Activated T-cell treated with anti-CD3 and anti-CD28 coated beads for 4 hours (primary cell): ENCODE results near the gene NR2C2AP.
"Not testable (repeated sequence)": the region's sequence is repeated elsewhere in the genome, so short reads cannot be mapped to it uniquely, and the experiment has no call there.

Experiments
- DNase-seq: peaks from one replicate; pipeline ENCODE4 v3.0.0-alpha.2; 2020

The NR2C2AP gene, protein sequence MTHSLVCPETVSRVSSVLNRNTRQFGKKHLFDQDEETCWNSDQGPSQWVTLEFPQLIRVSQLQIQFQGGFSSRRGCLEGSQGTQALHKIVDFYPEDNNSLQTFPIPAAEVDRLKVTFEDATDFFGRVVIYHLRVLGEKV

DNA sequence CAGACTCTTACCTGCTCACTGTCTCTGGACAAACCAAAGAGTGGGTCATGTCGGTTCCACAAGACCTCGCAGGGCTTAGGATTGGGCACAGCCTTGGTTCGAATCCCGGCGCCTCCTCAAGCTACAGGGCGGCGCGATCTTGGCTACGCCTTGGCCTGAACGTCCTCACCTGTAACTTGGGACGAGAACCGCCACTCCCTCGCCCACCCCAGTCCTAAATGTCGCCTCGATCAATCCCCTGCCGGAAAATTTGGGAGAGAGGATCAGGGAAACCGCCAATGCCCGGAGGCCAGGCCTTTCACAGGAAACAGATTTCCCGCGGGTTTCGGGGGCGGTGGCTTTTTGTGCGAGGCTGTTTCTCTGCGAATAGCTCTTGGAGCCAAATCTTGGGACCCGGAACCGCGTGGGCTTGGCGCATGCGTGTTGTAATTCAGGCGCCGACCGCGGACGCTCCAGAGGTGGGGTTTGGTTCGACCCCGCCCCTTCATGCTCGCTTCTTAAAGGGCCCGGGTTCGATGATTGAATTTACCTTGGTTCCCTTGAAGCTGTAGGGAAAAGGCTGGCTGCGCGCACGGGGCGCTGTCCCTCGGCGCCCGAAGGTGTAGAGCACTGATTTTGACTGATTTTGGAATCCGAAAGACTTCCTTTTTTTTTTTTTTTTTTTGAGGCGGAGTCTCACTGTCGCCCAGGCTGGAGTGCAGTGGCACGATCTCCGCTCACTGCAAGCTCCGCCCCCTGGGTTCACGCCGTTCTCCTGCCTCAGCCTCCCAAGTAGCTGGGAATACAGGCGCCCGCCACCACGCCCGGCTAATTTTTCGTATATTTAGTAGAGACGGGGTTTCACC, at the start of gene NR2C2AP:
Gene NR2C2AP, minus strand, starts transcription at position 403 of the 845 bp plus-strand sequence. Its CDS starts 354 bp downstream, at position 49.
- DNase-seq: peak; percentile 89

DNA sequence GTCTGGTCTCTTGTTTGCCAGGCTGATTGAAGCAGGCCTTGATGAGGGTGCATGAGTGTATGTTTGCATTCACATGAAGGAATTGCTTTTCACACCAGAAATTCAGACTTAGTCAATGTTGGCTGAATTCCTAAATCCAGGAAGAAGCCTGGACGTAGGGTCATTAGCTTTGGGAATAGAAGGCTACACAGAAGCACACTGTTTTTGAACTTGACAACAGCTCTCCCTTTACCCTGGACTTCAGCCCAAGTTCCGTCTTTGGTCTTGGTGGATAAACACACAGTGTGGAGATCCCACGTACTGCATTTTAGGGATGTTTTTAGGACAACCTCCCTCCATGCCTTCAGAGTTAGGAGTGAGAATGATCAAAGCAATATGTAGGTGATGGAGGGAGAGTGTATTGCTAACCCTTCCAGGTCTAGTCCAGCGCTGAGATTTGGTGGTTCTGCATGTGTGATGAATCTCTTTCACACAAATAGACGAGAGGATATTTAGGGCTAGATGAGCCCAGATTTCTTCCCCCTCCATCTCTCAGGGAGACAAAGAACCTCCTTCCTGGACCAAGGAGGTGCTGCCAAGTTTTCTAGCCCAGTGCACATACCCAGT, 47.1 kb upstream of the NR2C2AP start:
- no peak for DNase-seq

DNA sequence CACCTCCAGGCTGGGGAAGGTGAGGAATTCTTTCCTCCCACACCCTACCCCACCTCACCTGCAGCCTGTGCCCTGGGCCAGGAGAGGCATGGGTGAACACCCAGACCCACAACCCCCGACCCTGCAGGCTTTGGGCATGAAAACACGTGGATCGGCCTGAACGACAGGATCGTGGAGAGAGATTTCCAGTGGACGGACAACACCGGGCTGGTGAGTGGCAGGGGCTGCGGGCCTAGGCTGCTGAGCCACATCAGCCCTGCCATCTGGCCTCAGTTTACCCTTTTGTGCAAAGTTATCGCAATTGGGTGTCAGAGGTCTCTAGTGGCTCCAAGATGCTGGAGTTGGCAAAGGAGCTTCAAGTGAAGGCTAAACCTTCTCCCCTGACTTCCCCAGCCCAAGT, 37.3 kb upstream of the NR2C2AP start:
- no peak for DNase-seq

DNA sequence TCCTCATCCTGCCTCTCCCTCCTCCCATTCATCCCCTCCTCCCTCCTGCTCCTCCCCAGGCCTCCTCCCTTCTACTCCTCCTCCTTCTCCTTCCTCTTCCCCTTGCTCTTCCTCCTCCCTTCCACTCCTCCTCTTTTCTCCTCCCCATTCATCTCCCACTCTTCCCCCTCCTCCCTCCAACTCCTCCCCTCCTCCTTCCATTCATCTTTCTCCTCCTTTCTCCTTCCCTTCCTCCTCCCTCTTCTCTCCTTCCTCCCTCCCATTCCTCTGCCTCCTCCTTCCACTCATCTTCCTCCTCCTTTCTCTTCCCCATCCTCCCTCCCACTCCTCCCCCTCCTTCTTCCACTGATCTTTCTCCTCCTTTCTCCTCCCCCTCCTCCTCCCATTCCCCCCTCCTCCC, 36.5 kb upstream of the NR2C2AP start:
- DNase-seq: no peak

DNA sequence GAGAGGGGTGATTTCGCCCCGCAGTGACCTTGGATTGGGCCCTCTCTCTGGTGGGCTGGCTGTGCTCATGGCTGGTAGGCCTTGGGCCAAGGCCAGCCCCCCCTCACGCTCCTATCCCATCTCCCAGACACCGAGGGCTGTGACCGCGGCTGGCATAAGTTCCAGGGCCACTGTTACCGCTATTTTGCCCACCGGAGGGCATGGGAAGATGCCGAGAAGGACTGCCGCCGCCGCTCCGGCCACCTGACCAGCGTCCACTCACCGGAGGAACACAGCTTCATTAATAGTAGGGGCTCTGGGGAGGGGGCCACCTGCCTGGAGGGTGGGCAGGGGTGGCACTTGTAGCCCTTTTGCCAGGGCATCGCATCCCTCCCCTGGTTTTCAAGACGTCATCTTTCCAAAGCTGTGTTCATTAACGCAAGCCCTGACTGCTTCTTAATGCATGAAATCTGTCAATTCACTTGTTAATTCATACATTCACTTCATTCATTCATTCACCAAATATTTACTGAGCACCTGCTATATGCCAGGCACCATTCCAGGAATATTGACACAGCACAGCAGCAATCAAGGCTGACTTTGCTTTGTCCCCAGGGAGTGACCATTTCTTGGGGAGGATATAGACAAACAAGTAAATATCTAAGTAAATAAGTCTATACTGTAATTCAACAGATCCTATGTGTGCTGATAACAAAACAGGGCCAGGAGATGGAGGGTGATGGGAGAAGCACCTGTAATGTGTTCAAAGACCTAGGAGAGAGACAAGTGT, 35.1 kb upstream of the NR2C2AP start:
- no peak for DNase-seq

DNA sequence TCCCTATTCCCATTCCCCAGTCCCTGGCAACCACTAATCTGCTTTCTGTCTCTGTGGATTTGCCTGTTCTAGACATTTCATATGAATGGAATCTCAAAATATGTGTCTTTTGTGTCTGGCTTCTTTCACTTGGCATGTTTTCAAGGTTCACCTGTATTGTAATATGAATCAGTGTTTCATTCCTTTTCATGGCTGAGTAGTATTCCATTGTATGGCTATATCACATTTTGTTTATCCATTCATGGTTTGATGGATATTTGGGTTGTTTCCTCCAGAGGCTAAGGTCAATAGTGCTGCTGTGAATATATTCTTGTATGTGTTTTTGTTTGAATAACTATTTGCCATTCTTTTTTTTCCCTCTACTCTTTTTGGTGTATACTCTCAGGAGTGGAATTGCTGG, 33.0 kb upstream of the NR2C2AP start:
- no peak for DNase-seq

DNA sequence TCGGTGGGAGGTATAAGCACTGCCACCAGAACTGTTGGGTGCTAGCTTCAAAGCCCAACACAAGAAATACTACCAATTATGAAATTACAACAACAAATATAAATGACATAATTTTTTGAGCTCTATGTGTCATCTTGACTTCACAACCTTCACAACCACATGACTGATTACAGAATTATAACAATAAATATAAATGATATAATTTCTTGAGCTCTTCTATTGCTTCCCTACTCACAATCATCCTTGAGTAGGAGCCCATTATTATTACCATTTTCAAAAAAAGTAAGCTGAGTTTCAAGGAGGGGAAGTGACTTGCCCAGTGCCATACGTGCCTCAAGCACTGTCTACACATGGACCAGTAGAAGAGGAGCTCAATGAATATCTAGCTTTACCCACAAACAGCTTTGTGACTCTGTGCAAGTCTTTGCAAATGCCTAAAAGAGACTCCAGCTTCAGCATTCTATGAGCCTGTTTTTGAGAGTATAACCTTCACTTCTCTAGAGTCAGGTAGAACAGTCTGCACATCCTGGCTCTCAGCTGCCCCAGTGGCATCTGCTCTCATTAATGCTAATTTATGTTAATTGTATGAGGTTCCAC, 31.1 kb upstream of the NR2C2AP start:
- no peak for DNase-seq

DNA sequence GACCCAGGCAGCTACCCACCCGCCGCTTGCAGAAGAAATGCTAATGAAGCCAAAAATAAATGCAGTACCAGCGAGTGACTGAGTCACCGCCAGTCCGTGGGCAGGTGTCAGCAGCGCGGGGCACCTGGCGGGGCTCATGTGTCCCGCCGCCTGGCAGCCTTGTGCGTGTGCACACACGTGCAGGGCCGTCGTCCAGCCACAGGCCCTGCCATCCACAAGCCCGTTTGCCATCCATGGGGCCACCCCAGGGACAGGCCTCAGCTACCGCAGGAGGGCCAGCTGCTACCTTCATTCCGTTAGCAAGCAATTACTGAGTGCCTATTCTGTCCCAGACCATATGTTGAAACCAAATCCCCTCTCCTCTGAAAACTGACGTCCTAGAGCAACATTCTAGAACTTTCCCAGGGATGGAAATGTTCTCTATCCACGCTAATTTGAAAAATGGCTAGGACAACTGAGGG, 29.1 kb upstream of the NR2C2AP start:
- DNase-seq: no peak

DNA sequence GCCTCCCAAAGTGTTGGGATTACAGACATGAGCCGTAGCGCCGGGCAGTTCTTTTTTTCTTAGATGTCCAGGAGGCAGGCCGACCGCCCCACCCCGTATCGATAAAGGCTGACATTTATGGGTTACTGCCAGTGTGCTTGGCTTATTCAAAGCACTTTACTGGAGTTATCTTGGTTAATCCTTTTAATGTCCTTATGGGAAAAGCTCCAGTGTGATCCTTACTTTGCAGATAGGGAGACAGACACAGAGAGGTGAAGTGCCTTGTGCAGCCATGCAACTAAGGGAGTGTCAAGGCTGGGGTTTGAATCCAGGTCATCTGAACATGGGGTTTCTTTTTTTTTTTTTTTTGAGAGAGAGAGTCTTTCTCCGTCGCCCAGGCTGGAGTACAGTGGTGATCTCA, 27.8 kb upstream of the NR2C2AP start:
- no peak for DNase-seq

DNA sequence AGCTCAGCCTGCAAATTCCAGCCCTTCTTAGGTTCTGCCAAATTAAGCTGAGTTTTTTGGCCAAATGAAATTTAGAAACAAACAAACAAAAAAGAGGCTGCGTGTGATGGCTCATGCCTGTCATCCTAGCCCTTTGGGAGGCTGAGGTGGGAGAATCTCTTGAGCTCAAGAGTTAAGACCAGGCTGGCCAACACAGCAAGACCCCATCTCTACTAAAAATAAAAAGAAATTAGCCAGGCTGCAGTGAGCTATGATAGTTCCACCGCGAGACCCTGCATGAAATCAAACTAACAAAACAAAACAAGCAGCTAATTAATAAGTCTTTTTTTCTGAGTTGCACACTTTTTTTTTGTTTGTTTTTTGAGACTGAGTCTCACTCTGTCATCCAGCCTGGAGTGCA, 26.5 kb upstream of the NR2C2AP start:
- no peak for DNase-seq

DNA sequence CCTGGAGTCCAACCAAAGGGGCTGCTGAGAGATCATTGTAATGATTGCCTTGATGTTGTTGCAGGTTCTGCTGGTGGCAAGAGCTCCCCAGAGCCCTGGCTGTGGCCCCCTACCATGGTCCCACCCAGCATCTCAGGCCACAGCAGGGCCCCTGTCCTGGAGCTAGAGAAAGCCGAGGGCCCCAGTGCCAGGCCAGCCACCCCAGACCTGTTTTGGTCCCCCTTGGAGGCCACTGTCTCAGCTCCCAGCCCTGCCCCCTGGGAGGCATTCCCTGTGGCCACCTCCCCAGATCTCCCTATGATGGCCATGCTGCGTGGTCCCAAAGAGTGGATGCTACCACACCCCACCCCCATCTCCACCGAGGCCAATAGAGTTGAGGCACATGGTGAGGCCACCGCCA, 24.0 kb upstream of the NR2C2AP start:
- DNase-seq: no peak

DNA sequence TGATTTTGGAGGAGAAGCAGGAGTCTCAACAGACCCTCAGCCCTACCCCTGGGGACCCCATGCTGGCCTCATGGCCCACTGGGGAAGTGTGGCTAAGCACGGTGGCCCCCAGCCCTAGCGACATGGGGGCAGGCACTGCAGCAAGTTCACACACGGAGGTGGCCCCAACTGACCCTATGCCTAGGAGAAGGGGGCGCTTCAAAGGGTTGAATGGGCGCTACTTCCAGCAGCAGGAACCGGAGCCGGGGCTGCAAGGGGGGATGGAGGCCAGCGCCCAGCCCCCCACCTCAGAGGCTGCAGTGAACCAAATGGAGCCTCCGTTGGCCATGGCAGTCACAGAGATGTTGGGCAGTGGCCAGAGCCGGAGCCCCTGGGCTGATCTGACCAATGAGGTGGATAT, 23.4 kb upstream of the NR2C2AP start:
- DNase-seq: no peak

DNA sequence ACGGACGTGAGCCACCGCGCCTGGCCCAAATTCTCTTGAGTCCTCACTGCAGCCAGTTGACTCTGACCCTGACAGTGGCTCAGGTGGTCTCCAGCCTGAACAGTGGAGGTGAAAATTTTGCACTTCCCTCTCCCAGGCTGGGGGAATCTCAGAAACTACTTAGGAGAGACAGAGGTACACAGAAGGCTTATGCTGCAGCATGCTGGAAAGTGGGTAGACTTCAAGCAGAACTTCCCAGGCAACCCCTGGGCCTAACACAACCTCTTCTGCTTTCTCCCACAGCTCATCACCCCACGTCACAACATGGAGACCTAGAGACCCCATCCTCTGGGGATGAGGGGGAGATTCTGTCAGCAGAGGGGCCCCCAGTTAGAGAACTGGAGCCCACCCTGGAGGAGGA, 23.0 kb upstream of the NR2C2AP start:
- DNase-seq: no peak

DNA sequence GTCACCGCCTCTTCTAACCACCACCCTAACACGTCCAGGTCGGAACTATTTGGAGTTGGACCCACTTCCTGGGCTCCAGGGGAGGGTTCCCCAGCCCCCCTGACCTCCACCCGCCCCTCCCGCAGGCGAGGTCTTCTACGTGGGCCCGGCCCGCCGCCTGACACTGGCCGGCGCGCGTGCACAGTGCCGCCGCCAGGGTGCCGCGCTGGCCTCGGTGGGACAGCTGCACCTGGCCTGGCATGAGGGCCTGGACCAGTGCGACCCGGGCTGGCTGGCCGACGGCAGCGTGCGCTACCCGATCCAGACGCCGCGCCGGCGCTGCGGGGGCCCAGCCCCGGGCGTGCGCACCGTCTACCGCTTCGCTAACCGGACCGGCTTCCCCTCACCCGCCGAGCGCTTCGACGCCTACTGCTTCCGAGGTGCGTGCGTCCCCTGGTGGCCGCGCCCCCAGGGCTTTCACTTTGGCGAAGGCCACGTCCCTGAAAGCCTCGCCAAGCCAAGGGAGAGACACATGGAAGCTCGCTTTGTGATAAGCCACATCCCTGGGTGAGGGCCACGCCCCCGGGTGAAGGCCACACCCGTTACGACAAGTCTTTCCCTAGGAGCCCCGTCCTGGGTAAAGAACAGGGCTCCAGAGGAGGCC, 21.8 kb upstream of the NR2C2AP start:
- peak; percentile 70 for DNase-seq

DNA sequence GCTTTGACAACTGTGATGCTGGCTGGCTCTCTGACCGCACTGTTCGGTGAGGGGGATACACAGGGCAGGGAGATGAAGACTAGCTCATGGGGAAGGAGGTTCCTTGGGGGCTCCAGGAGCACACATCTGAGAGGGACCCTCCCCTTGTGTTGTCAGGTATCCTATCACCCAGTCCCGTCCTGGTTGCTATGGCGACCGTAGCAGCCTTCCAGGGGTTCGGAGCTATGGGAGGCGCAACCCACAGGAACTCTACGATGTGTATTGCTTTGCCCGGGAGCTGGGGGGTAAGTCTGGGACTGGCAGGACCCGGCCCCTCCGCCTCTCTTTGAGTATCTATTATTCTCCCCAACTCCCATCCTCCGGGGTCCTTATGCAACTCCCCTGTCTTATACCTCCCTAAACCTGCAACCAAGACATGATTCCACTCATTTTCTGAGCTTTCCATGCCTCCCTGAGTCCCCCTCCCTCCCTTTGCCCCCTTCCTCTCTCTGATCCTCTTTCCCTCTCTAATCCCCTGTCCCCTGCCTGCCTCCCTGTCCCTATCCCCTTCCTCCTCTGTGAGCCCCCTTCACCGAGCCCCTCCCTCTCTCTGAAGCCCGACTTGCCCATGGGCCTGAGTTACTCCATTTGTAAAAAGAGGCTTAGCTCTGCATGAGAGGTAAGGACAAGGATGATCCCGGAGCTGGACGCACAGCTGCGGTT, 21.1 kb upstream of the NR2C2AP start:
- DNase-seq: no peak

DNA sequence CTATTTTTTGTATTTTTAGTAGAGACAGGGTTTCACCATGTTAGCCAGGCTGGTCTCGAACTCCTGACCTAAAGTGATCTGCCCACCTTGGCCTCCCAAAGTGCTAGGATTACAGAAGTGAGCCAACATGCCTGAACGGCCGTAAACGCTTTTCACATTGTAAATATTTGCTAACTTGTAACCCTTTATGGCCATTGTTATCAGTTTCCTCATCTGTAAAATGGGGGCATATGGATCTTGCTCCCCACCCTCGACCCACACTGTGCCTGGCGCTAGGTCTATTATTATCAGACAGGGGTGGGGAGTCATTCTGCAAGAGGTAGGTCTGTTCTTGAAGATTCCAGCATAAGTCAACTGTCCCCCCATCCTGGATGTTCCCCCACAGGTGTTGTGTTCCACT, 20.4 kb upstream of the NR2C2AP start:
- DNase-seq: no peak

DNA sequence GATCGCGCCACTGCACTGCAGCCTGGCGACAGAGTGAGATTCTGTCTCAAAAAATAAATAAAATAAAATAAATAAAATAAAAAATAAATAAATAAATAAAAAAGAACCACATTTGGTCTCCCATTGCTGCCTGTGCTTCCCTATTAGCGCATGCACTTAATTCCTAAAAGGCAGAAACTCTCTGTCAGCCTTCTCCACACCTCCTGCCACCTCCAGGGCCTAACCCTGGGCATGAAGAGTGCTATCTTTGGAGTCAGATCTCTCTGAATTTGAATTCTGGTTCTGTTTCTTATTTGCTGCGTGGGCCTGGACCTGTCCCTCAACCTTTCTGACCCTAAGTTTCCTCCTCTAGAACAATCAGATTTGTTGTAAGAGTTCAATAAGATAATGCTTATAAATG, 19.8 kb upstream of the NR2C2AP start:
- no peak for DNase-seq

DNA sequence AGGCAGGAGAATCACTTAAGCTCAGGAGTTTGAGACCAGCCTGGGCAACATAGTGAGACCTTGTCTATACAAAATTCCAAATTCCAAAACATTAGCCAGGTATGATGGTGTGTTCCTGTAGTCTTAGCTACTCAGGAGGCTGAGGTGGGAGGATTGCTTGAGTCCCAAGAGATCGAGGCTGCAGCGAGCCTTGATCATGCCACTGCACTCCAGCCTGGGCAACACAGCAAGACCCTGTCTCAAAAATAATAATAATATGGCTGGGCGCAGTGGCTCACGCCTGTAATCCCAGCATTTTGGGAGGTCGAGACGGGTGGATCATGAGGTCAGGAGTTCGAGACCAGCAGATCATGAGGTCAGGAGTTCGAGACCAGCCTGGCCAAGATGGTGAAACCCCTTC, 17.8 kb upstream of the NR2C2AP start:
- not testable (repeated sequence) for DNase-seq

DNA sequence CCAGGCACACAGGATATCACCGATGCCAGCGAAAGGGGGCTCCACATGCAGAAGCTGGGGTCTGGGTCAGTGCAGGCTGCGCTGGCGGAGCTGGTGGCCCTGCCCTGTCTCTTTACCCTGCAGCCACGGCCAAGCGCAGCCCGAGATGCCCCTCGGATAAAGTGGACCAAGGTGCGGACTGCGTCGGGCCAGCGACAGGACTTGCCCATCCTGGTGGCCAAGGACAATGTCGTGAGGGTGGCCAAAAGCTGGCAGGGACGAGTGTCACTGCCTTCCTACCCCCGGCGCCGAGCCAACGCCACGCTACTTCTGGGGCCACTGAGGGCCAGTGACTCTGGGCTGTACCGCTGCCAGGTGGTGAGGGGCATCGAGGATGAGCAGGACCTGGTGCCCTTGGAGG, 15.7 kb upstream of the NR2C2AP start:
- no peak for DNase-seq

DNA sequence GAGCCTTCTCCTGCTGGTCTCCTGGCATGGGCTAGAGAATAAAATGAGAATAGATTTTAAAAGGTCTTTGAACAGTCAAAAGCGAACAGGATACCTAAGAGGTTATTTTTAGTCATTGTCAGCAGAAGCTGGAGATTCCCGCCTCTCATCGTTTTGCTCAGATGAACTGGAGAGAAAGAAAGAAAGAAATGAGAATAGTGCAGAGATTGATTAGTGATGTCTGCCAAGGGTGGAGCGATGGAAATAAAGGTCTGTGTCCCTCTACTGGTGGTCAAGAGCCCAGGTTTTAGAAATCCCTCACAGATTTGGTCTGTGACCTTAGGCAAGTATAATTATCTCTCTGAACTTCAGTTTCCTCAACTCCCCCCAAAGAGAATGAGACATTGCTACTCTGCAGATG, 13.9 kb upstream of the NR2C2AP start:
- DNase-seq: no peak

DNA sequence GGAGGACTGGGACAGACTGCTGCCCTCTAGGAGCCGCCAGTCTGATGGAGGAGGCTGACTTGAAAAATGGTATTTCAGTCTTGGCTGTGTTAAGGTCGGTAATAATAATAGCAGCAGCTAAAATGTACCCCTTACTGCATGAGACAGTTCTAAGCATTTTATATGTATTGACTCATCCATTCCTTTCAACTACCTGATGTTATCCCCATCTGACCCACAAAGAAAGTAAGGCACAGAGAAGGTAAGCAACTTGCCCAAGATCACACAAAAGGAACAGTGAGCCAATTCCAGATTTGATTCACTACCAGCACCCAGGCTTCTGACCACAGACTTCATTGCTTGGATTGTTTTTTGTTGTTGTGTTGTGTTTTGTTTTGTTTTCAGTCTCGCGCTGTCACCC, 12.6 kb upstream of the NR2C2AP start:
- no peak for DNase-seq

DNA sequence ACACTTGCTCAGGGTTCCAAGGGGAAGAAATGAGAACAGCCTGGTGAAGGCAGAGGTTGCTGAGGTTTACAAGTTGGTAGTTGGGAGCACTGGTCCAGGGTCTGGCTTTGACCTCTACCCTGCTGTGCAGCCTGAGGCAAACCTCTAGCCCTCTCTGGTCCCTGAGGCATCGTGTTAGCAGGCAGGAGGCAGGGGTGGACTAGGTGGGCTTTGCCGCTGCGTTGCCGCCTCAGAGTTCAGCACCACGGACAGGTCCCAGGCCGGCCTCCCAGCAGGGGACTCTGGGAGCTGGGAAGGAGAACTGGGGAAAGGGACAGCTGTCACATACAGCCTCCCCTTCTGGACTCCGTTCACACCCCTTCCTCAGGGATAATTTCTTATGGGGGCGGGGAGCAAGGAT, 11.7 kb upstream of the NR2C2AP start:
- no peak for DNase-seq
